IPS DF 19.7 (cell line): Measurements from ENCODE around the gene MAP2K5.

ENCODE experiments used
- DNase-seq: peaks from one replicate; pipeline ENCODE4 v3.0.0-alpha.2; 2013; ENCODE audit warnings: low read depth, low spot score

Gene MAP2K5

GRCh38 chr15:67823314-67824196 lies 281.1 kb downstream of the MAP2K5 start:
- no peak for DNase-seq

- DNase-seq, result no peak
These were observed 281.9 kb downstream of the MAP2K5 start for GRCh38 chr15:67824197-67824968.

GRCh38 chr15:67824976-67825880 lies 282.7 kb downstream of the MAP2K5 start, which contains the start of gene SKOR1:
TSS of gene SKOR1 (plus strand) at chr15:67825509. CDS start at chr15:67825603, 94 bp downstream.
- no peak for DNase-seq

GRCh38 chr15:67825881-67826716 lies 283.6 kb downstream of the MAP2K5 start:
- no peak for DNase-seq

- DNase-seq, result no peak
These were observed 284.4 kb downstream of the MAP2K5 start for GRCh38 chr15:67826717-67827561.

GRCh38 chr15:67827562-67828277 lies 285.2 kb downstream of the MAP2K5 start:
- no peak for DNase-seq

- DNase-seq, result no peak
These were observed 285.9 kb downstream of the MAP2K5 start for GRCh38 chr15:67828278-67828968.

GRCh38 chr15:67828969-67829646 lies 286.6 kb downstream of the MAP2K5 start:
- DNase-seq, result no peak

GRCh38 chr15:67829647-67830504 lies 287.4 kb downstream of the MAP2K5 start:
- DNase-seq, result no peak

GRCh38 chr15:67831363-67831762 lies 288.9 kb downstream of the MAP2K5 start:
- no peak for DNase-seq

GRCh38 chr15:67832031-67832551 lies 289.6 kb downstream of the MAP2K5 start:
- DNase-seq, result no peak

- DNase-seq, result no peak
These were observed 290.6 kb downstream of the MAP2K5 start for GRCh38 chr15:67832897-67833709.

GRCh38 chr15:67833710-67834511 lies 291.4 kb downstream of the MAP2K5 start:
- DNase-seq, result no peak

- no peak for DNase-seq
These were observed 292.2 kb downstream of the MAP2K5 start for GRCh38 chr15:67834581-67835296.
